ENCODE data around the gene FEM1B.

DNA sequence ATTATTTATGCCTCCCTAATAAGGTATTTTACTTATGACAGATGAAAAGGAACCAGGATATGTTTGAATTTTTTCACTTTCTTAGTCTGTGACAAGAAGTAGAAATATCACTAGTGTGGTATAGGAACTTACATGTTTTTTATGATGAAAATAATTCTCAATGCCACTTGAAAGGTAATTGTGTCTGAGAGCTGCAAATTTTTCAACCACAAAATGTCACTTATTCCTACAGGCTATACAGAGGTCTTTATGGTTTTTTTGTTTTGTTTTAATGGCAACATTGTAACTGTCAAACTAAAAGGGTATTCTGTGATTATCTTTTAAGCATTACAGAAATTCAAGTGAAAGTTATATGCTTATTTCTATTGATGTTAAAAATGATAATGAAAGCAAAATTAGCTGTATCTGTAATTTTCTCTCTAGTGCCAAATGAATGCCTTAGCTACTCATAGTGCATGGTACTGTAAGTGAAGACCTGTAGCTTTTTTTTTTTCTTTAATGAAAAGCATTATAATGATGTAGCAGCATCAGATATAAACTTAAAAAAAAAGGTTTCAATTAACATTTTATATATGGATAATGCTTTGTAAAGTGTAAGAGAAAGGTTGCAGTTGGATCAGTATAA is 14.7 kb downstream of the FEM1B start:
- TF ChIP-seq EZH2 (IDR thresholded peaks at IDR 0.05; ENCODE audit: low read length, missing control alignments), result no peak
- TF ChIP-seq, protein P1, sequence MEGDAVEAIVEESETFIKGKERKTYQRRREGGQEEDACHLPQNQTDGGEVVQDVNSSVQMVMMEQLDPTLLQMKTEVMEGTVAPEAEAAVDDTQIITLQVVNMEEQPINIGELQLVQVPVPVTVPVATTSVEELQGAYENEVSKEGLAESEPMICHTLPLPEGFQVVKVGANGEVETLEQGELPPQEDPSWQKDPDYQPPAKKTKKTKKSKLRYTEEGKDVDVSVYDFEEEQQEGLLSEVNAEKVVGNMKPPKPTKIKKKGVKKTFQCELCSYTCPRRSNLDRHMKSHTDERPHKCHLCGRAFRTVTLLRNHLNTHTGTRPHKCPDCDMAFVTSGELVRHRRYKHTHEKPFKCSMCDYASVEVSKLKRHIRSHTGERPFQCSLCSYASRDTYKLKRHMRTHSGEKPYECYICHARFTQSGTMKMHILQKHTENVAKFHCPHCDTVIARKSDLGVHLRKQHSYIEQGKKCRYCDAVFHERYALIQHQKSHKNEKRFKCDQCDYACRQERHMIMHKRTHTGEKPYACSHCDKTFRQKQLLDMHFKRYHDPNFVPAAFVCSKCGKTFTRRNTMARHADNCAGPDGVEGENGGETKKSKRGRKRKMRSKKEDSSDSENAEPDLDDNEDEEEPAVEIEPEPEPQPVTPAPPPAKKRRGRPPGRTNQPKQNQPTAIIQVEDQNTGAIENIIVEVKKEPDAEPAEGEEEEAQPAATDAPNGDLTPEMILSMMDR (conservative IDR thresholded peaks at IDR 0.05 in 1 of 2, IDR thresholded peaks at IDR 0.05 in 1 of 2; ENCODE audit: low read depth in 1 of 2, low read length in 2 of 2), result no peak

All from fibroblast of lung (primary cell).